ENCODE data around the gene PRPF40B. TPM values are rescaled to one million over a fixed set of nuclear protein-coding genes. Genes with fewer than 3 reads are reported as not detected.
"Not testable (repeated sequence)": the region's sequence is repeated elsewhere in the genome, so short reads cannot be mapped to it uniquely, and the experiment has no call there.

PRPF40B gene
- total and polyA plus RNA-seq, 2 donors (not counting 1 experiment from before 2014, with no cell fraction given): 11.7 to 23.7 TPM

GRCh38 chr12:49604856-49605255 lies 18.5 kb upstream of the PRPF40B start:
- H4K20me1 ChIP-seq (ENCODE audit: control insufficient read depth, insufficient read depth, low read length, poor library complexity, severe bottlenecking): no peaks in the 10 kb centered on the region
- Mint-ChIP-seq H3K4me3 (no peak overlapping the region), H3K9me3 (ENCODE audit: insufficient read depth) (no peaks in the 10 kb centered on the region), H3K27me3 (peaks cover 5% of the 10 kb centered on the region), H3K27ac (no peak overlapping the region), H3K4me1 (no peaks in the 10 kb centered on the region)
- no peak overlapping the region for H3K4me2 ChIP-seq (replicated peaks; ENCODE audit: low read depth, low read length, poor library complexity, severe bottlenecking)
- DNase-seq (no peak), ATAC-seq (ENCODE audit: low read depth) (no peak)
- POLR2A ChIA-PET: no interaction called here
- no CpG with 5 or more reads among the region's 5 CpGs for WGBS (ENCODE audit: insufficient coverage)
- no peaks in the 10 kb centered on the region for H3K36me3 ChIP-seq (replicated peaks in 1 of 2; ENCODE audit: control extremely low read depth in 1 of 2, control insufficient read depth in 1 of 2, extremely low read depth in 1 of 2, insufficient read depth in 2 of 2, low read length in 1 of 2)
- CTCF ChIA-PET: interaction anchor here (0.6 kb wide), 1 partner anchor 541 kb away, joined by 3 read pairs; no protein-coding TSS in a partner anchor
- H3K4me1 ChIP-seq (ENCODE audit: control insufficient read depth in 2 of 2, insufficient read depth in 2 of 2, low read length in 2 of 2): no peaks in the 10 kb centered on the region
- H3K4me3 ChIP-seq (ENCODE audit: control extremely low read depth in 1 of 5, extremely low read depth in 1 of 5, insufficient read depth in 1 of 5, low read depth in 2 of 5, low read length in 4 of 5): no peak overlapping the region
- H3K79me2 ChIP-seq (ENCODE audit: control insufficient read depth, insufficient read depth, low read length): no peaks in the 10 kb centered on the region
- no peaks in the 10 kb centered on the region for H3K27me3 ChIP-seq (replicated peaks in 1 of 4; ENCODE audit: control extremely low read depth in 1 of 4, control insufficient read depth in 3 of 4, insufficient read depth in 4 of 4, low read length in 3 of 4)
- intact Hi-C loops (cut with micrococcal nuclease): no loop called here
- H3K9me3 ChIP-seq (ENCODE audit: control extremely low read depth in 1 of 3, control insufficient read depth in 2 of 3, insufficient read depth in 1 of 3, low read length in 2 of 3): no peaks in the 10 kb centered on the region
- no peak overlapping the region for H2AFZ ChIP-seq (ENCODE audit: insufficient read depth, low read depth, low read length, poor library complexity, severe bottlenecking)
- H3K9ac ChIP-seq (ENCODE audit: low read length): no peak overlapping the region
- no peak for TF ChIP-seq EZH2 (IDR thresholded peaks at IDR 0.05; ENCODE audit: borderline replicate concordance, insufficient read depth, low read depth, low read length, poor library complexity, severe bottlenecking)
- TF ChIP-seq CTCF (IDR thresholded peaks at IDR 0.05): no peak
- H3K27ac ChIP-seq (ENCODE audit: low read length in 2 of 2): no peak overlapping the region

GRCh38 chr12:49605539-49605938 lies 17.8 kb upstream of the PRPF40B start, which contains the start of gene FAM186B:
Gene FAM186B (minus strand): TSS chr12:49605639. CDS start chr12:49605477, 162 bp downstream.
- POLR2A ChIA-PET; H3K4me3 ChIP-seq (ENCODE audit: control extremely low read depth in 1 of 5, extremely low read depth in 1 of 5, insufficient read depth in 1 of 5, low read depth in 2 of 5, low read length in 4 of 5); H4K20me1 ChIP-seq (ENCODE audit: control insufficient read depth, insufficient read depth, low read length, poor library complexity, severe bottlenecking); H3K4me1 ChIP-seq (ENCODE audit: control insufficient read depth in 2 of 2, insufficient read depth in 2 of 2, low read length in 2 of 2); H2AFZ ChIP-seq (ENCODE audit: insufficient read depth, low read depth, low read length, poor library complexity, severe bottlenecking); H3K27me3 Mint-ChIP-seq; H3K27me3 ChIP-seq (replicated peaks in 1 of 4; ENCODE audit: control extremely low read depth in 1 of 4, control insufficient read depth in 3 of 4, insufficient read depth in 4 of 4, low read length in 3 of 4); H3K9ac ChIP-seq (ENCODE audit: low read length); H3K4me3 Mint-ChIP-seq; H3K36me3 ChIP-seq (replicated peaks in 1 of 2; ENCODE audit: control extremely low read depth in 1 of 2, control insufficient read depth in 1 of 2, extremely low read depth in 1 of 2, insufficient read depth in 2 of 2, low read length in 1 of 2); H3K9me3 Mint-ChIP-seq (ENCODE audit: insufficient read depth); ATAC-seq (ENCODE audit: low read depth); H3K79me2 ChIP-seq (ENCODE audit: control insufficient read depth, insufficient read depth, low read length); H3K27ac ChIP-seq (ENCODE audit: low read length in 2 of 2); H3K4me2 ChIP-seq (replicated peaks; ENCODE audit: low read depth, low read length, poor library complexity, severe bottlenecking); H3K9me3 ChIP-seq (ENCODE audit: control extremely low read depth in 1 of 3, control insufficient read depth in 2 of 3, insufficient read depth in 1 of 3, low read length in 2 of 3); H3K4me1 Mint-ChIP-seq; DNase-seq; H3K27ac Mint-ChIP-seq; intact Hi-C loops (cut with micrococcal nuclease): not testable (repeated sequence)
- no CpG with 5 or more reads among the region's 4 CpGs for WGBS (ENCODE audit: insufficient coverage)
- CTCF ChIA-PET: interaction anchor here (0.6 kb wide), 1 partner anchor 541 kb away, joined by 3 read pairs; no protein-coding TSS in a partner anchor

All from B cell (primary cell).